ENCODE results near the gene ASCL2. TPM values are rescaled to one million over a fixed set of nuclear protein-coding genes. Genes with fewer than 3 reads are reported as not detected.

The ASCL2 gene
- total RNA-seq, 1 experiment from 2014 or later, result 0.35 TPM

GRCh38 chr11:2263724-2264360, 6.5 kb downstream of the ASCL2 start:
- Histone ChIP-seq H3K23me2 (ENCODE audit: insufficient read length, low read depth, low read length, poor library complexity, severe bottlenecking) (no peaks in the 10 kb centered on the region), H3K56ac (ENCODE audit: insufficient read length, low read depth, low read length) (no peak overlapping the region), H4K5ac (ENCODE audit: insufficient read length, low read depth, low read length) (no peak overlapping the region), H3K27me3 (ENCODE audit: insufficient read depth, low read length) (peaks cover 11% of the 10 kb centered on the region; the same call in 1 of the 2 replicates), H2AK5ac (ENCODE audit: insufficient read length, low read length) (no peak overlapping the region), H4K20me1 (ENCODE audit: control insufficient read depth, insufficient read depth, insufficient read length) (peaks cover 4% of the 10 kb centered on the region), H3K18ac (ENCODE audit: insufficient read length, low read depth, low read length) (no peak overlapping the region), H3K9me3 (ENCODE audit: control insufficient read depth, low read depth, low read length) (no peaks in the 10 kb centered on the region), H3K79me2 (ENCODE audit: insufficient read depth, low read length) (no peaks in the 10 kb centered on the region), H2BK120ac (ENCODE audit: low read depth, low read length, poor library complexity, severe bottlenecking) (no peak overlapping the region), H2BK12ac (ENCODE audit: insufficient read length, low read depth, low read length) (no peak overlapping the region), H2BK15ac (ENCODE audit: low read depth, low read length) (no peak overlapping the region), H3K9ac (ENCODE audit: extremely low read depth, insufficient read length, low read length) (no peak overlapping the region), H2AFZ (ENCODE audit: low read length) (no peak overlapping the region), H2BK20ac (ENCODE audit: low read depth, low read length, poor library complexity, severe bottlenecking) (no peak overlapping the region), H3T11ph (ENCODE audit: low read length) (no peak overlapping the region), H3K4ac (ENCODE audit: low read depth, low read length) (no peak overlapping the region), H2BK5ac (ENCODE audit: insufficient read length, low read length) (no peak overlapping the region), H3K4me2 (ENCODE audit: insufficient read depth, insufficient read length, low read length) (no peak overlapping the region), H4K8ac (replicated peaks; ENCODE audit: insufficient read length, low read depth, low read length) (no peak overlapping the region), H3K4me1 (ENCODE audit: insufficient read depth, low read length) (no peaks in the 10 kb centered on the region), H3K79me1 (ENCODE audit: insufficient read depth, low read depth, low read length, poor library complexity, severe bottlenecking) (no peaks in the 10 kb centered on the region), H3K27ac (ENCODE audit: insufficient read length, low read depth, low read length) (no peak overlapping the region), H3K14ac (ENCODE audit: insufficient read depth, low read length) (no peak overlapping the region), H3K23ac (ENCODE audit: insufficient read length, low read depth, low read length) (no peak overlapping the region), H4K91ac (ENCODE audit: insufficient read length, low read depth, low read length) (no peak overlapping the region)
- Mint-ChIP-seq H3K9me3 (no peaks in the 10 kb centered on the region; a peak in 2 of 5 replicates), H3K4me3 (no peak overlapping the region; a peak in 1 of 5 replicates), H3K27me3 (ENCODE audit: low read depth) (peaks cover 68% of the 10 kb centered on the region), H3K4me1 (peaks cover 4 to 8% of the 10 kb centered on the region in 2 experiments), H3K36me3 (ENCODE audit: insufficient read depth in 1 of 3, low read depth in 3 of 3) (no peaks in the 10 kb centered on the region), H3K27ac (no peak overlapping the region)
- WGBS (ENCODE audit: extremely low coverage, insufficient read length, low lambda C conversion rate), result no CpG with 5 or more reads among the region's 13 CpGs
- TF ChIP-seq CTCF (conservative IDR thresholded peaks at IDR 0.05), result no peak
- no peak for DNase-seq

Measured in H9 (cell line).